Measurements from ENCODE around the gene QPRT. TPM values are rescaled to one million over a fixed set of nuclear protein-coding genes. Genes with fewer than 3 reads are reported as not detected.
"Not testable (repeated sequence)": the region's sequence is repeated elsewhere in the genome, so short reads cannot be mapped to it uniquely, and the experiment has no call there.

QPRT gene
- total and polyA plus RNA-seq, 2 donors (not counting 3 experiments of a cell fraction or from before 2014, with no cell fraction given) = 0.40 to 0.44 TPM

DNA sequence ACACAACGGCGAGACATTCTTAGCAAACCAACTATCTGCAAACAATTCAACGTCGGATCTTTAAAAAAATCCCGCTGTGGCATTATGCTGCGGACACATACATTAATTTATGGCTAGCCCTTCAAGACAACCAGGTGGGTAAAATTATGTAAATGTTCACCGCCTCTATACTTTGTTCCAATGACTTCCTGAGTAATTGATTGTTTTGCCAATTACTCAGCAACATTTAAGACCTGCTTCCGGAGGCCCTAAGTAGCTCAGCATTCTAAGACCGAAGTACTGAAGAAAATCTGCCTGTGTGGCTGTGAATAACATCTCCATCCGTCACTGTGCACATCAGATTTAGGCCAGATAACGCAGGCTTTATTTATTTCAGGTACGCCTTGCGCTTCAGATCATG, 23.3 kb downstream of the QPRT start:
- no peak for DNase-seq (ENCODE audit: low read depth, low spot score)
- Histone ChIP-seq H3K79me2 (ENCODE audit: control insufficient read depth, insufficient read depth, low read length) (no peaks in the 10 kb centered on the region), H3K27me3 (ENCODE audit: control insufficient read depth in 2 of 2, insufficient read depth in 2 of 2, low read length in 2 of 2) (peaks cover 0 to 1% of the 10 kb centered on the region in 2 experiments), H3K4me2 (ENCODE audit: insufficient read depth, low read length) (no peak overlapping the region), H3K27ac (ENCODE audit: insufficient read depth, low read depth, low read length) (no peak overlapping the region), H3K9ac (replicated peaks; ENCODE audit: extremely low read depth, insufficient read depth, low read length) (no peak overlapping the region), H3K36me3 (ENCODE audit: control insufficient read depth in 2 of 2, extremely low read depth in 1 of 2, insufficient read depth in 2 of 2, low read length in 2 of 2) (no peaks in the 10 kb centered on the region), H3K9me1 (replicated peaks; ENCODE audit: control insufficient read depth, extremely low read depth, insufficient read depth, low read length) (no peaks in the 10 kb centered on the region), H4K20me1 (replicated peaks; ENCODE audit: control insufficient read depth, extremely low read depth, insufficient read depth, low read length) (no peaks in the 10 kb centered on the region), H3K4me3 (replicated peaks in 1 of 3; ENCODE audit: insufficient read depth in 1 of 3, low read depth in 1 of 3, low read length in 3 of 3) (no peak overlapping the region), H3K9me3 (replicated peaks; ENCODE audit: control insufficient read depth, insufficient read depth, low read length) (no peaks in the 10 kb centered on the region), H3K4me1 (ENCODE audit: control insufficient read depth, extremely low read depth, insufficient read depth, low read length) (peaks cover 5% of the 10 kb centered on the region), H2AFZ (ENCODE audit: low read depth, low read length) (no peak overlapping the region)
- POLR2A ChIA-PET = no interaction called here
- FAIRE-seq = no peak
- no TSS peak for BruUV-seq (replicated peaks)
- CTCF ChIA-PET = interaction anchor here (0.7 to 5.3 kb wide), 5 partner anchors 18 to 329 kb away, joined by 3 to 79 read pairs (median 4); partner anchors contain the start of gene TLCD3B
- TF ChIP-seq EZH2 (IDR thresholded peaks at IDR 0.05; ENCODE audit: borderline replicate concordance, low read depth, low read length, severe bottlenecking) (no peak), MYC (IDR thresholded peaks at IDR 0.05; ENCODE audit: low read depth, low read length) (no peak), JUN (IDR thresholded peaks at IDR 0.05; ENCODE audit: borderline replicate concordance, insufficient read depth, insufficient read length, low read depth) (no peak), POLR2AphosphoS5 (IDR thresholded peaks at IDR 0.05; ENCODE audit: insufficient read depth, low read depth, low read length) (no peak), POLR2A (IDR thresholded peaks at IDR 0.05; ENCODE audit: low read depth, low read length) (no peak), FOS (IDR thresholded peaks at IDR 0.05; ENCODE audit: borderline replicate concordance, insufficient read depth, low read length) (no peak)
- TF ChIP-seq, protein P1, sequence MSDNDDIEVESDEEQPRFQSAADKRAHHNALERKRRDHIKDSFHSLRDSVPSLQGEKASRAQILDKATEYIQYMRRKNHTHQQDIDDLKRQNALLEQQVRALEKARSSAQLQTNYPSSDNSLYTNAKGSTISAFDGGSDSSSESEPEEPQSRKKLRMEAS (IDR thresholded peaks at IDR 0.05; ENCODE audit: insufficient read depth, insufficient read length) = no peak
- intact Hi-C loops (cut with micrococcal nuclease) = loop anchor here (5.0 kb wide), 1 partner anchor 105 kb away; the partner anchor contains the start of gene MAZ
- dilution Hi-C loops (cut with MboI; ENCODE audit: extremely low pct_ligation_motif_present, low sequenced_read_pairs) = no loop called here

DNA sequence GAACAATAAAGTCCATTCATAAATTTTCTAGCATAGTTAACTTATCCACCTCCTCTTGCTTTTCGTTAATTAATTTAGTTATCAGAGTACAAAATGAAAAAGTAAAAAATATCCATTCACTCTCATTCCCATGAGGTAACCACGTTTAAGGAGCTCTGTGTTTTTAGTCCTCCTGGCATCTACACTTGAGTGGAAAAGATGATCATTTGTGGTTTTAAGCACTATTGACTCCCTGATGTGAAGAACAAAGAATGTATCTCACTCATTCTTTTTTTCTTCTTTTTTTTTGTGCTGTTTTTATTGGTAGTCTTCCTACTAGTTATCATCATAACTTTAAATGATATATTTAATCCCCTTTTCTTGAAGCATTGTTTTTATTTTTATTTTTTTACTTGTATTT, 26.1 kb downstream of the QPRT start:
- Histone ChIP-seq H3K9me3 (replicated peaks; ENCODE audit: control insufficient read depth, insufficient read depth, low read length) (no peaks in the 10 kb centered on the region), H3K4me1 (ENCODE audit: control insufficient read depth, extremely low read depth, insufficient read depth, low read length) (peaks cover 7% of the 10 kb centered on the region), H3K36me3 (ENCODE audit: control insufficient read depth in 2 of 2, extremely low read depth in 1 of 2, insufficient read depth in 2 of 2, low read length in 2 of 2) (no peaks in the 10 kb centered on the region), H3K4me3 (replicated peaks in 1 of 3; ENCODE audit: insufficient read depth in 1 of 3, low read depth in 1 of 3, low read length in 3 of 3) (no peak overlapping the region), H3K9me1 (replicated peaks; ENCODE audit: control insufficient read depth, extremely low read depth, insufficient read depth, low read length) (no peaks in the 10 kb centered on the region), H2AFZ (ENCODE audit: low read depth, low read length) (no peak overlapping the region), H3K9ac (replicated peaks; ENCODE audit: extremely low read depth, insufficient read depth, low read length) (no peak overlapping the region), H3K79me2 (ENCODE audit: control insufficient read depth, insufficient read depth, low read length) (no peaks in the 10 kb centered on the region), H3K27ac (ENCODE audit: insufficient read depth, low read depth, low read length) (no peak overlapping the region), H3K4me2 (ENCODE audit: insufficient read depth, low read length) (no peak overlapping the region), H4K20me1 (replicated peaks; ENCODE audit: control insufficient read depth, extremely low read depth, insufficient read depth, low read length) (no peaks in the 10 kb centered on the region), H3K27me3 (ENCODE audit: control insufficient read depth in 2 of 2, insufficient read depth in 2 of 2, low read length in 2 of 2) (no peaks in the 10 kb centered on the region)
- ChIA-PET POLR2A (no interaction called here), CTCF (interaction anchor here (0.8 to 1.5 kb wide), 4 partner anchors 16 to 328 kb away, joined by 3 to 5 read pairs (median 3); no protein-coding TSS in a partner anchor)
- dilution Hi-C loops (cut with MboI; ENCODE audit: extremely low pct_ligation_motif_present, low sequenced_read_pairs) (no loop called here), intact Hi-C loops (cut with micrococcal nuclease) (no loop called here)
- DNase-seq (ENCODE audit: low read depth, low spot score) (no peak), FAIRE-seq (no peak)
- no TSS peak for BruUV-seq (replicated peaks)
- TF ChIP-seq POLR2A (IDR thresholded peaks at IDR 0.05; ENCODE audit: low read depth, low read length) (no peak), GATA2 (IDR thresholded peaks at IDR 0.05; ENCODE audit: insufficient read depth, insufficient read length, low read depth, low read length) (no peak), FOS (IDR thresholded peaks at IDR 0.05; ENCODE audit: borderline replicate concordance, insufficient read depth, low read length) (no peak), MYC (IDR thresholded peaks at IDR 0.05; ENCODE audit: low read depth, low read length) (no peak), POLR2AphosphoS5 (IDR thresholded peaks at IDR 0.05; ENCODE audit: insufficient read depth, low read depth, low read length) (no peak)
- TF ChIP-seq, protein P1 (IDR thresholded peaks at IDR 0.05; ENCODE audit: insufficient read depth, insufficient read length) = no peak

DNA sequence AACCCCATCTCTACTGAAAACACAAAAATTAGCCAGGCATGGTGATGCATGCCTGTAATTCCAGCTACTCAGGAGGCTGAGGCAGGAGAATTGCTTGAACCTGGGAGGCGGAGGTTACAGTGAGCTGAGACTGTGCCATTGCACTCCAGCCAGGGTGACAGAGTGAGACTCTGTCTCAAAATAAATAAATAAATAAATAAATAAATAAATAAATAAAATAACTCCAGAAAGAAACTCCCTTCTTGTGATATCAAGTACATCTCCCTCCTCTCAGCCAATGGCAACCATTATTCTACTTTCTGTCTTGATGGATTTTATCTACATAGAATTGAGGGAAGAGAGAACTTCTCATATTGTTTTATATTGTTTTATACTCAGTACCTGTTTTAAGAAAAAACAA, 28.2 kb downstream of the QPRT start:
- DNase-seq (ENCODE audit: low read depth, low spot score); H3K36me3 ChIP-seq (ENCODE audit: control insufficient read depth in 2 of 2, extremely low read depth in 1 of 2, insufficient read depth in 2 of 2, low read length in 2 of 2); POLR2A ChIA-PET; H2AFZ ChIP-seq (ENCODE audit: low read depth, low read length); H4K20me1 ChIP-seq (replicated peaks; ENCODE audit: control insufficient read depth, extremely low read depth, insufficient read depth, low read length); BruUV-seq (replicated peaks); H3K27me3 ChIP-seq (ENCODE audit: control insufficient read depth in 2 of 2, insufficient read depth in 2 of 2, low read length in 2 of 2); intact Hi-C loops (cut with micrococcal nuclease); H3K4me2 ChIP-seq (ENCODE audit: insufficient read depth, low read length); H3K27ac ChIP-seq (ENCODE audit: insufficient read depth, low read depth, low read length); H3K9me3 ChIP-seq (replicated peaks; ENCODE audit: control insufficient read depth, insufficient read depth, low read length); dilution Hi-C loops (cut with MboI; ENCODE audit: extremely low pct_ligation_motif_present, low sequenced_read_pairs); FAIRE-seq; H3K4me3 ChIP-seq (replicated peaks in 1 of 3; ENCODE audit: insufficient read depth in 1 of 3, low read depth in 1 of 3, low read length in 3 of 3); H3K79me2 ChIP-seq (ENCODE audit: control insufficient read depth, insufficient read depth, low read length); H3K9ac ChIP-seq (replicated peaks; ENCODE audit: extremely low read depth, insufficient read depth, low read length); H3K4me1 ChIP-seq (ENCODE audit: control insufficient read depth, extremely low read depth, insufficient read depth, low read length); H3K9me1 ChIP-seq (replicated peaks; ENCODE audit: control insufficient read depth, extremely low read depth, insufficient read depth, low read length): not testable (repeated sequence)
- CTCF ChIA-PET = interaction anchor here (0.8 kb wide), 1 partner anchor 82 kb away, joined by 3 read pairs; no protein-coding TSS in a partner anchor

All from endothelial cell of umbilical vein (primary cell).